Fibroblast of skin of abdomen (primary cell): ENCODE data around the gene PLPPR3. TPM values are rescaled to one million over a fixed set of nuclear protein-coding genes. Genes with fewer than 3 reads are reported as not detected.

Source experiments
- DNase-seq: peaks from one replicate; pipeline ENCODE4 v3.0.0-alpha.2; 2013
- polyA plus RNA-seq, 2 experiments: library from polyadenylated mRNA; unstranded; fragments of 120-200 nt; gene quantifications; one replicate each; pipeline ENCODE4 v1.2.1, GENCODE V29; 2013; ENCODE audit not compliant: insufficient read length in 2 of 2

Gene PLPPR3, protein sequence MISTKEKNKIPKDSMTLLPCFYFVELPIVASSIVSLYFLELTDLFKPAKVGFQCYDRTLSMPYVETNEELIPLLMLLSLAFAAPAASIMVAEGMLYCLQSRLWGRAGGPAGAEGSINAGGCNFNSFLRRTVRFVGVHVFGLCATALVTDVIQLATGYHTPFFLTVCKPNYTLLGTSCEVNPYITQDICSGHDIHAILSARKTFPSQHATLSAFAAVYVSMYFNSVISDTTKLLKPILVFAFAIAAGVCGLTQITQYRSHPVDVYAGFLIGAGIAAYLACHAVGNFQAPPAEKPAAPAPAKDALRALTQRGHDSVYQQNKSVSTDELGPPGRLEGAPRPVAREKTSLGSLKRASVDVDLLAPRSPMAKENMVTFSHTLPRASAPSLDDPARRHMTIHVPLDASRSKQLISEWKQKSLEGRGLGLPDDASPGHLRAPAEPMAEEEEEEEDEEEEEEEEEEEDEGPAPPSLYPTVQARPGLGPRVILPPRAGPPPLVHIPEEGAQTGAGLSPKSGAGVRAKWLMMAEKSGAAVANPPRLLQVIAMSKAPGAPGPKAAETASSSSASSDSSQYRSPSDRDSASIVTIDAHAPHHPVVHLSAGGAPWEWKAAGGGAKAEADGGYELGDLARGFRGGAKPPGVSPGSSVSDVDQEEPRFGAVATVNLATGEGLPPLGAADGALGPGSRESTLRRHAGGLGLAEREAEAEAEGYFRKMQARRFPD
- 3.8 TPM for polyA plus RNA-seq (2013, experiment 1 of 2; ENCODE audit: insufficient read length)
- 4.0 TPM for polyA plus RNA-seq (2013, experiment 2 of 2; ENCODE audit: insufficient read length)

GRCh38 chr19:821825-822503, at the start of gene PLPPR3:
Gene PLPPR3 (minus strand): TSS chr19:821955. CDS start chr19:821559, 396 bp downstream.
- DNase-seq: no peak

- no peak for DNase-seq
These were observed 49.2 kb upstream of the PLPPR3 start for GRCh38 chr19:870963-871401.

- no peak for DNase-seq
These were observed 48.6 kb upstream of the PLPPR3 start for GRCh38 chr19:870314-870713.

GRCh38 chr19:869245-870177, 47.8 kb upstream of the PLPPR3 start:
- peak; percentile 97 for DNase-seq

- no peak for DNase-seq
These were observed 46.9 kb upstream of the PLPPR3 start for GRCh38 chr19:868458-869244.

DNA sequence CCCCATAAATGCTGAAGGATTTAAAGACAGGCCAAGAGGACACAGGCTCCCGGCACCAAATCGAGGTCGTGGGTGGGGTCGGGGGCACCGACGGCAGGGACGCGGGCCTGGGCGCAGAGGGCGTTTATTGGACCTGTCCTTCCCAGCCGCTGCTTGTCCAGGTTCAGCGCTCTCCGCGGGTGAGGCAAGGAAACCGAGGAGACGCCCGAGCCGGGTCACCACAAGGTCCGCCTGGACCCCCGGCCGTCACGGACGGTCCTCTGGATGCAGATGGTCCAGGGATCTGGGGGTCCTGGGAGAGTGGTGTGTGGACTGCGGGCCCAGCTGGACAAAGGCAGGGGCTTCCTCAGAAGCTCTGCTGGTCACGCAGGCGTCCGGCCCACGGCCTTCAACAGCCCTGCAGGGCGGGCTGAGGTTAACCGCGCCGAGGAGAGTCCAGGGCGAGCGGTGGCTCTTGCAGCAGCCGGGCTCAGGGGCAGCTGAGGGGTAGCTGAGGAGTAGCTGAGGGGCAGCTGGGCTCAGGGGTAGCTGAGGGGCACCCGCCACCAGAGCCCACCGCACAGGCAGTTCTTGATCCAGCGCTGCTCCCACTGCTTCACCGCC, 46.2 kb upstream of the PLPPR3 start:
- DNase-seq: no peak

DNA sequence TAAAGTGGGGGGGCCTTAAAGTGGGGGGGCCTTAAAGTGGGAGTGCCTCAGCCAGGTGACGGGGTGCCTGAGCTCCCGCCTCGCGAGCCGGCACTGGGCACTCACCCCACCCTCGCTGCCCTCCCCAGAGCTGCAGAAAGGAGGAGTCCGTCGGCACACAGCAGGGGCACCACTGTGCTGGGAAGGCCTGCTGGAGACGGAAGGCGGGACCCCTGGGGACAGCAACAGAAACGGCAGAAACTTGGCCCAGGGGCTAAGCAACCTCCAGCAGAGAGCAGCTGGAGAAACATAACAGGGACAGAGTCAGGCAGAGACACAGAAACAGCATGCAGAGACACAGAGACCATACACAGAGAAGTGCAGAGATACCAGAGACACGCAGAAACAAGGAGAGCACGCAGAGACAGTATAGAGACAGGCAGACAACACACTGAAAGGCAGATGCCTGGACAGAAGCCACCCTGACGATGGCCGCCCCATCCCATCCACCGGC, 45.6 kb upstream of the PLPPR3 start:
- DNase-seq: no peak

DNA sequence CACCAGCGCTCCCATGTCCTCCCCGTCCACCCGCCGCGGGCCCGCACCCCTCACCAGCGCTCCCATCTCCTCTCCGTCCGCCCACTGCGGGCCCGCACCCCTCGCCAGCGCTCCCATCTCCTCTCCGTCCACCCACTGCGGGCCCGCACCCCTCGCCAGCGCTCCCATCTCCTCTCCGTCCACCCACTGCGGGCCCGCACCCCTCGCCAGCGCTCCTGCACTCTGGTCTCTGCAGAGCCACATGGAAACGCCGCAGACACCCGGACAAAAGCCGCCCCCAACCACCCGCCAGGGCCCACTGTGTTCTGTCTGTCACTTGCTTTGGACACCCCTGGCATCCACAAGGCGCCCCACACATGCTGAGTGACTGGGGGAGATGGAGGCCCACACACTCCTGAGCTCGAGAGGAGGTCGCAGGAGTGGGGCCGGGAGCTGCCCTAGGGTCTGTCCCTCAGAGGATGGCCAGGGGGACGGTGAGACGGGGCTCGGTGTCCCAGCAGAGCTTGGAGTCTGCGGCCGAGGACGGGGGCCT, 45.1 kb upstream of the PLPPR3 start:
- DNase-seq: no peak

DNA sequence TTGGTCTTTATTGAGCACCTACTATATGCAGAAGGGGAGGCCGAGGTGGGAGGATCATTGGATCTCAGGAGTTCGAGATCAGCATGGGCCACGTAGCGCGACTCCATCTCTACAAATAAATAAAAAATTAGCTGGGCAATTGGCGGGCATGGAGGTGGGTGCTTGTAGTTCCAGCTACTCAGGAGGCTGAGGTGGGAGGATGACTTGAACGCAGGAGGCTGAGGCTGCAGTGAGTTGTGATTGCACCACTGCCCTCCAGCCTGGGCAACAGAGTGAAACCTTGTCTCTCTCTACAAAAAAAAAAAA, 41.5 kb upstream of the PLPPR3 start:
- no peak for DNase-seq

- DNase-seq: peak; percentile 44
These were observed 41.0 kb upstream of the PLPPR3 start for GRCh38 chr19:862581-863314.

GRCh38 chr19:861756-862580, 40.2 kb upstream of the PLPPR3 start:
- peak; percentile 18 for DNase-seq

DNA sequence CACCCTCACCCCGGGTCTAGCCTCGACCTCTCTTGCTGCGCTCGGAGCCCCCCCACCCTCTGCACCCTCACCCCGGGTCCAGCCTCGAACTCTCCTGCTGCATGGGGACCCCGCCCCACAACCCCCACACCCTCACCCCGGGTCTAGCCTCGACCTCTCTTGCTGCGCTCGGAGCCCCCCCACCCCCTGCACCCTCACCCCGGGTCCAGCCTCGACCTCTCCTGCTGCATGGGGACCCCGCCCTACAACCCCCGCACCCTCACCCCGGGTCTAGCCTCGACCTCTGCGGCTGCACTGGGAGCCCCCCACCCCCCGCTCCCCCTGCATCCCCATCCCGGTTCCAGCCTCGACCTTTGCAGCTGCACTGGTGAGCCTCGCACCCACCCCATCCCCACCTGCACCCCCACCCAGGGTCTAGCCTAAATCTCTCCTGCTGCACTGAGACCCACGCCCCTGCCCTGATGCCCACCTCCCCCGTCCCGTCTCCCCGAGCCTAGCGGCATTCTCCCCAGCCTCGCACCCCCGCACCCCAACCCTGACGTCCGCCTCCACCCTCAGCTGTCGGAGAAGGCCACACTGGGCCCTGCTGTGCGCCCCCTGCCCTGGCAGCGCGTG, 39.5 kb upstream of the PLPPR3 start:
- no peak for DNase-seq

- no peak for DNase-seq
These were observed 37.4 kb upstream of the PLPPR3 start, which contains the start of gene CFD for GRCh38 chr19:858868-859843. Gene CFD (plus strand): TSS chr19:859664. CDS start chr19:859690, 26 bp downstream.

GRCh38 chr19:858284-858683, 36.5 kb upstream of the PLPPR3 start:
- no peak for DNase-seq

GRCh38 chr19:855566-856120, 33.9 kb upstream of the PLPPR3 start:
- DNase-seq: no peak

DNA sequence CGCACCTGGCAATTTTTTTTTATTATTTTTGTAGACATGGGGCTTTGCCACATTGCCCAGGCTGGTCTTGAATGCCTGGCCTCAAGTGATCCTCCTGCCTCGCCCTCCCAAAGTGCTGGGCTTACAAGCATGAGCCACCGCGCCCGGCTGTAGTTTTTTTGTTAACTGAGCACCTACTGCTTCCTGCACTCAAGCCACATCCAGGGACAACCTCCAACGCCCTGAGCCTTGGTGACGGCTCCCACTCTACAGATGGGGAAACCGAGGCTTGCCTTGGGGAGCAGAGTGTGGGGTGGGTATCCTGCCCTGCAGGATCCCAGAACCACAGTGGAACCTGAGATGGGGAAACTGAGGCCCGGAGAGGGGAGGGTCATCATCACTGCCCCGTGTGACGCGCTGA, 33.4 kb upstream of the PLPPR3 start:
- no peak for DNase-seq

DNA sequence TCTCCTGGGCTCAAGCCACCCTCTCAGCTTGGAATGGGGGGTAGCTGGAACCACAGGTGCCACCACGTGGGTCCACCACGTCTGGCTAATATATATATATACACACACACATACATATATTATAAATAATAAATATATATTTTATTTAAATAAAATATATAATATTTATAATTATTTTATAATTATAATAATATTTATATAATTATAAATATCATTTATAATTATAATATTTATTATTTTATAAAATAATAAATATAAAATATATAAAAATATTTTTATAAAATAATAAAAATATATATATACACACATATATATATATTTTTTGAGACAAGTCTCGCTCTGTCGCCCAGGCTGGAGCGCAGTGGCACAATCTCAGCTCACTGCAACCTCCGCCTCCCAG, 32.8 kb upstream of the PLPPR3 start:
- no peak for DNase-seq
